Panc1 (cell line): ENCODE measurements around the gene RSPH3. TPM values are rescaled to one million over a fixed set of nuclear protein-coding genes. Genes with fewer than 3 reads are reported as not detected.

Source experiments
- ATAC-seq: fragments of 200-7000 bp; cut with Tn5 transposase; 2 replicates; pipeline ENCODE4 v1.9.1; 2020; ENCODE audit warnings: mild to moderate bottlenecking, moderate library complexity
- BruUV-seq: library from RNA; stranded (reverse); fragments of 400-500 nt; replicated peaks from 2 replicates; lab custom pipeline; 2021; lab: Mats Ljungman, UMichigan
- CTCF ChIA-PET: fragments of 300-600 bp; sonication (Branson Sonifier 250); formaldehyde crosslinking; loops from one replicate; lab custom pipeline; 2022; ENCODE audit warnings: antibody characterized with exemption; lab: Charles Lee
- POLR2A ChIA-PET: fragments of 300-600 bp; sonication (Branson Sonifier 250); formaldehyde crosslinking; loops from one replicate; lab custom pipeline; 2022; ENCODE audit warnings: antibody characterized with exemption; lab: Charles Lee
- DNase-seq: peaks from one replicate; pipeline ENCODE4 v3.0.0-alpha.2; 2010; ENCODE audit warnings: low read depth, low spot score
- H3K27ac ChIP-seq: 2 replicates; pipeline ENCODE4 v1.5.1; 2011; ENCODE audit warnings: mild to moderate bottlenecking, low read length, inconsistent platforms
- H3K27me3 ChIP-seq: fragments of 200-500 bp; sonication (Bioruptor generic); 2 replicates; pipeline ENCODE4 v1.6.0; 2014; ENCODE audit warnings: low read length, inconsistent platforms; ENCODE audit not compliant: control insufficient read depth, insufficient read depth
- H3K36me3 ChIP-seq: fragments of 200-500 bp; sonication (Bioruptor generic); 2 replicates; pipeline ENCODE4 v1.5.1; 2014; ENCODE audit warnings: inconsistent platforms, mild to moderate bottlenecking, low read length, moderate library complexity; ENCODE audit not compliant: control insufficient read depth, insufficient read depth
- H3K4me1 ChIP-seq: 2 replicates; pipeline ENCODE4 v1.5.1; 2011; ENCODE audit warnings: inconsistent platforms, mild to moderate bottlenecking, low read length, moderate library complexity; ENCODE audit not compliant: control insufficient read depth, insufficient read depth
- H3K4me3 ChIP-seq, 2 experiments: 2 replicates each; pipeline ENCODE4 v1.5.1; 2011 to 2012; ENCODE audit warnings: low read depth in 2 of 2, low read length in 2 of 2, mild to moderate bottlenecking in 2 of 2, inconsistent platforms in 1 of 2, moderate library complexity in 1 of 2
- H3K9me3 ChIP-seq: fragments of 200-500 bp; sonication (Bioruptor generic); 2 replicates; pipeline ENCODE4 v1.5.1; 2014; ENCODE audit warnings: low read depth, mild to moderate bottlenecking, inconsistent platforms, low read length, moderate library complexity; ENCODE audit not compliant: control insufficient read depth, insufficient read depth
- CTCF ChIP-seq: fragments of 450-650 bp; IDR thresholded peaks from 2 replicates; pipeline ENCODE4 v1.5.1; 2017; ENCODE audit warnings: mild to moderate bottlenecking
- POLR2AphosphoS5 ChIP-seq: IDR thresholded peaks from 2 replicates; pipeline ENCODE4 v1.6.1; 2012; ENCODE audit warnings: mild to moderate bottlenecking, low read depth, low read length, moderate library complexity
- REST ChIP-seq, 2 experiments: IDR thresholded peaks; 2 replicates each; pipeline ENCODE4 v1.6.1; 2011 to 2012; ENCODE audit warnings: low read depth in 2 of 2, control low read depth in 1 of 2, low read length in 1 of 2, mild to moderate bottlenecking in 1 of 2, moderate library complexity in 1 of 2; ENCODE audit not compliant: insufficient read depth in 1 of 2
- SIN3A ChIP-seq: IDR thresholded peaks from 2 replicates; pipeline ENCODE4 v1.6.1; 2012; ENCODE audit warnings: low read depth, mild to moderate bottlenecking, low read length, moderate library complexity, borderline replicate concordance; ENCODE audit not compliant: insufficient read depth
- TCF7L2 ChIP-seq: IDR thresholded peaks from 2 replicates; pipeline ENCODE4 v1.6.1; 2011; ENCODE audit warnings: mild to moderate bottlenecking, low read depth, low read length, inconsistent platforms
- in situ Hi-C: cut with HindIII; loops from 2 replicates; pipeline ENCODE4 v1.10.0; 2016; ENCODE audit warnings: low sequenced_read_pairs, low pct_unique_long_range_greater_than_20kb
- intact Hi-C: fragments of 100-400 bp; cut with micrococcal nuclease; formaldehyde crosslinking; loops from one replicate; pipeline ENCODE4 v1.10.0; 2022; ENCODE audit not compliant: unreplicated experiment
- total RNA-seq: library from RNA; stranded (reverse); gene quantifications from one replicate; pipeline ENCODE4 v1.2.1, GENCODE V29; 2021; ENCODE audit not compliant: unreplicated experiment

RSPH3 gene
- total RNA-seq, 1 experiment from 2014 or later = 8.1 TPM

GRCh38 chr6:158939255-158940159, 60.5 kb downstream of the RSPH3 start:
- no TSS peak for BruUV-seq
- CTCF ChIA-PET = interaction anchor here (0.6 kb wide), 1 partner anchor 69 kb away, joined by 4 read pairs; no protein-coding TSS in a partner anchor
- TF ChIP-seq POLR2AphosphoS5 = no peak
- TF ChIP-seq SIN3A = no peak
- no peak for TF ChIP-seq TCF7L2
- no peak for TF ChIP-seq CTCF
- no peak for TF ChIP-seq REST (IDR thresholded peaks at IDR 0.05; ENCODE audit: insufficient read depth in 1 of 2, low read depth in 2 of 2, low read length in 1 of 2)
- Histone ChIP-seq H3K4me1 (0 out of 2 replicates have a peak, but pooled peaks cover 3% of the 10 kb centered on the region), H3K27me3 (no peaks in the 10 kb centered on the region), H3K27ac (no peak overlapping the region), H3K9me3 (no peaks in the 10 kb centered on the region), H3K36me3 (no peaks in the 10 kb centered on the region), H3K4me3 (peak overlapping the region; percentile 30 to 54)
- ATAC-seq (peak; percentile 71), DNase-seq (no peak)
- intact Hi-C loops (no loop called here), in situ Hi-C loops (no loop called here)
- POLR2A ChIA-PET = no interaction called here

GRCh38 chr6:158938811-158939254, 61.2 kb downstream of the RSPH3 start:
- peak; percentile 96 for ATAC-seq
- no peak for TF ChIP-seq REST (IDR thresholded peaks at IDR 0.05; ENCODE audit: insufficient read depth in 1 of 2, low read depth in 2 of 2, low read length in 1 of 2)
- TF ChIP-seq CTCF = no peak
- TF ChIP-seq POLR2AphosphoS5 = no peak
- no peak for TF ChIP-seq SIN3A
- TF ChIP-seq TCF7L2 = no peak
- 0 out of 2 replicates have a peak overlapping the region, but pooled peaks have one; percentile 14 for H3K27ac ChIP-seq
- in situ Hi-C loops (no loop called here), intact Hi-C loops (no loop called here)
- POLR2A ChIA-PET = no interaction called here
- BruUV-seq = no TSS peak
- H3K9me3 ChIP-seq = no peaks in the 10 kb centered on the region
- CTCF ChIA-PET = interaction anchor here (0.5 to 0.6 kb wide), 2 partner anchors 15 to 70 kb away, joined by 4 to 6 read pairs; no protein-coding TSS in a partner anchor
- H3K4me1 ChIP-seq = 0 out of 2 replicates have a peak, but pooled peaks cover 3% of the 10 kb centered on the region
- peak overlapping the region; percentile 30 to 54 for H3K4me3 ChIP-seq
- no peaks in the 10 kb centered on the region for H3K36me3 ChIP-seq
- DNase-seq = no peak
- no peaks in the 10 kb centered on the region for H3K27me3 ChIP-seq
